ENCODE results near the gene CREB3L1. TPM values are rescaled to one million over a fixed set of nuclear protein-coding genes. Genes with fewer than 3 reads are reported as not detected.

CREB3L1 gene
- polyA plus RNA-seq, 1 experiment: 39.4 TPM

- POLR2A ChIA-PET: interaction anchor here (0.9 to 1.9 kb wide), 6 partner anchors 29 to 62 kb away, joined by 3 to 13 read pairs (median 4); partner anchors contain the start of gene CREB3L1
- no peak for DNase-seq (ENCODE audit: low read depth)
- no peak for TF ChIP-seq CTCF (IDR thresholded peaks at IDR 0.05; ENCODE audit: insufficient read depth, low read depth, low read length)
- Histone ChIP-seq H3K36me3 (ENCODE audit: control insufficient read depth, insufficient read depth, low read length) (no peaks in the 10 kb centered on the region), H3K27me3 (ENCODE audit: control insufficient read depth, insufficient read depth, low read length) (no peaks in the 10 kb centered on the region), H3K4me3 (ENCODE audit: low read depth, low read length) (peak overlapping the region; percentile 36)
- CTCF ChIA-PET: interaction anchor here (1.2 to 12.4 kb wide), 11 partner anchors 28 to 371 kb away, joined by 3 to 341 read pairs (median 4); partner anchors contain the start of gene CREB3L1
Observed at GRCh38 chr11:46243796-46244109, 33.7 kb upstream of the CREB3L1 start.

DNA sequence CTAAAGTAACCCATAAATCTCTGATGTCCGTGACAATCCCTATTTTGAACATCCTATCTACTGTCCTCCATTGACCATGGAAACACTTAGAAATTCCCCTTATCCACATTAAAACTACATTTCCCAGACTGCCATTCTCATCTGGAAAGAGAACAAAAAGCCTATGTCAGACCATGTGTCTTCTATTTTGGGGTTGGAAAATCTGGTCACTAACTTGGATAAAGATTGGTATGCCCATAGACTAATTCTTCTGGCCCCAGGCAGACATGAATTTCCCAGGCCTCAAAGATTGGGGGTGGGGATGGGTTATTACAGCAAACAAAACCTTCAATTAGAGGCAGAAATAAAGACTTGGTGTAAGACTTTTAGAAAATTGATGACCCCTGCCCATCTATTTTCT, 30.9 kb upstream of the CREB3L1 start:
- Histone ChIP-seq H3K27me3 (ENCODE audit: control insufficient read depth, insufficient read depth, low read length) (no peaks in the 10 kb centered on the region), H3K4me3 (ENCODE audit: low read depth, low read length) (no peak overlapping the region), H3K36me3 (ENCODE audit: control insufficient read depth, insufficient read depth, low read length) (no peaks in the 10 kb centered on the region)
- ChIA-PET CTCF (interaction anchor here (5.7 kb wide), 1 partner anchor 31 kb away, joined by 23 read pairs; the partner anchor contains the start of gene CREB3L1), POLR2A (interaction anchor here (0.6 kb wide), 1 partner anchor 104 kb away, joined by 3 read pairs; no protein-coding TSS in a partner anchor)
- DNase-seq (ENCODE audit: low read depth): no peak
- no peak for TF ChIP-seq CTCF (IDR thresholded peaks at IDR 0.05; ENCODE audit: insufficient read depth, low read depth, low read length)

DNA sequence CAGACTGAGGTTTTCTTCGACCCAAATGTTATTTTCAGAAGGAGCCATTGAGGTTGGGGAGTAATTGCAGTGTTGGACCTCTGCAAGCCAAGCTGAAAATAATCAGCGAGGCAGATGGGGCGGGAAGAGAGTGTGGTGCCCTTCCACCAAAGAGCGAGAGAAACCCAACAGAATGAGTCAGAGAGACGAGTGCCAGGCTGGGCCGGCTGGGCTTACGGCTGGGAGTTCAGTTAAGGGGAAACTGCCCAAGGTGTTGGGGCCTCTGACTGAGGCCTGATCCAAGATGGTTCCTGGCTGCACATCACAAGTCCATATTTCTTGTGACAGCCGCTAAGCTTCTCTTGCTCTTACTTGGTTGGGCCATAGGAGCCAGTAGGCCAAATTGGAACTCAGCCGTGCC, 30.4 kb upstream of the CREB3L1 start:
- Histone ChIP-seq H3K4me3 (ENCODE audit: low read depth, low read length) (no peak overlapping the region), H3K27me3 (ENCODE audit: control insufficient read depth, insufficient read depth, low read length) (no peaks in the 10 kb centered on the region), H3K36me3 (ENCODE audit: control insufficient read depth, insufficient read depth, low read length) (no peaks in the 10 kb centered on the region)
- POLR2A ChIA-PET: no interaction called here
- no peak for TF ChIP-seq CTCF (IDR thresholded peaks at IDR 0.05; ENCODE audit: insufficient read depth, low read depth, low read length)
- DNase-seq (ENCODE audit: low read depth): no peak
- CTCF ChIA-PET: interaction anchor here (0.6 to 5.7 kb wide), 3 partner anchors 30 to 121 kb away, joined by 3 to 23 read pairs (median 4); partner anchors contain the start of gene CREB3L1

DNA sequence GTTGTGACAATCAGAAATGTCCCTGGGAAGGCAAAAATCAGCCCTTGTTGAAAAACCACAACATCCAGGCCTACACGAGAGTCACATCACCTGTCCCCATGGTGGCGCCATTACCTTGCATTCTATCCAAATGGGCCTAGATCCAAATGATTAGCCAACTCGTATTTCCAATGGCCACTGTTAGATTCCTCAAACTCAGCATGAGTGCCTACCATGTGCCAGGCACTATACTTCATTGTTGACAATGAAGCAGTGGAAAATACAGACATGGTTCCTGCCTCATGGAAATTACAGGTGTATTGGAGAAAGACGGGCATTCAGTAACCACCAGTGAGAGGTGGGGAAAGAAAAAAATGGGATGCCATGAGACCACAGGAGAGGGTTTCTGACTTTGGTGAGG, 29.8 kb upstream of the CREB3L1 start:
- POLR2A ChIA-PET: no interaction called here
- Histone ChIP-seq H3K27me3 (ENCODE audit: control insufficient read depth, insufficient read depth, low read length) (no peaks in the 10 kb centered on the region), H3K36me3 (ENCODE audit: control insufficient read depth, insufficient read depth, low read length) (no peaks in the 10 kb centered on the region), H3K4me3 (ENCODE audit: low read depth, low read length) (no peak overlapping the region)
- no peak for DNase-seq (ENCODE audit: low read depth)
- CTCF ChIA-PET: interaction anchor here (0.6 to 5.7 kb wide), 6 partner anchors 27 to 120 kb away, joined by 3 to 23 read pairs (median 4); partner anchors contain the start of gene CREB3L1
- no peak for TF ChIP-seq CTCF (IDR thresholded peaks at IDR 0.05; ENCODE audit: insufficient read depth, low read depth, low read length)

DNA sequence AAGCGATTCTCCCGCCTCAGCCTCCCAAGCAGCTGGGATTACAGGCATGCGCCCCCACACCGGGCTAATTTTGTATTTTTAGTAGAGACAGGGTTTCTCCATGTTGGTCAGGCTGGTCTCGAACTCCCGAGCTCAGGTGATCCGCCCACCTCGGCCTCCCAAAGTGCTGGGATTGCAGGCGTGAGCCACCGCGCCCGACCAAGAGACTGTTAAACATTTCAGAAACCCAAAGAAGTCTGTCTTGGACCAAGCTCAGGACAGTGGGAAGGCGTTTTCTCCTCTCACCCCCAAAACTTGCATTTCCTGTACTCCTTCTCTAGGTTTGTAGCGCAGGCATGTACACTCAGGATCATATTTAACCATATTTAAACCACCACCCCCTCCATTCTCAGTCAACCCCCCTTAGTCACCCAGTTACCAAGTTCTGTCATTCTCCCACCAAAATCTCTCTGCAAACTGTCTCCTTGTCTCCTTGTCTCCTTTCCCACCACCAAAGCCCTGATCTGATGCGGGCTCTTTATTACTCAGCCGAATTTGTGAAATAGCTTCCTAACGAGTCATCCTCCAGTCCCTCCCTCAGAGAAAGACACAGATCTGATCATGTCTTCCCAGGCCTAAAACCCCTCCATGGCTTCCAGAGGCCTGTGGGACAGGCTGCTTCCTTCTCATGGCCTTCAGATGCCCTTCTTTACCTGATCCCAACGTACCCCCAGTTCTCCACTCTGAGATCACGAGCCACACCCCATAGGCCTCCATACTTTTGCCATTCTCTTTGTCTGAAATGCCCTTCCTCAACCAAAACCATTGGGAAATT, 29.0 kb upstream of the CREB3L1 start:
- Histone ChIP-seq H3K36me3 (ENCODE audit: control insufficient read depth, insufficient read depth, low read length) (no peaks in the 10 kb centered on the region), H3K4me3 (ENCODE audit: low read depth, low read length) (no peak overlapping the region), H3K27me3 (ENCODE audit: control insufficient read depth, insufficient read depth, low read length) (no peaks in the 10 kb centered on the region)
- POLR2A ChIA-PET: interaction anchor here (0.7 to 1.0 kb wide), 2 partner anchors 22 to 24 kb away, joined by 7 read pairs; no protein-coding TSS in a partner anchor
- CTCF ChIA-PET: interaction anchor here (0.7 to 5.7 kb wide), 7 partner anchors 9 to 66 kb away, joined by 3 to 23 read pairs (median 4); partner anchors contain the start of gene CREB3L1
- no peak for TF ChIP-seq CTCF (IDR thresholded peaks at IDR 0.05; ENCODE audit: insufficient read depth, low read depth, low read length)
- DNase-seq (ENCODE audit: low read depth): peak; percentile 85
